Omental fat pad (tissue), 4 donors: ENCODE results near the gene TFPI2. TPM values are rescaled to one million over a fixed set of nuclear protein-coding genes. Genes with fewer than 3 reads are reported as not detected.

Source experiments
- ATAC-seq: fragments of 150-250 bp; one replicate; pipeline ENCODE4 v1.9.1; 2016; ENCODE audit warnings: mild to moderate bottlenecking, moderate library complexity; ENCODE audit not compliant: low FRiP score
- DNase-seq: peaks from one replicate; pipeline ENCODE4 v3.0.0-alpha.2; 2019; ENCODE audit warnings: low spot score
- CTCF ChIP-seq, 3 donors: fragments of 450-650 bp; IDR thresholded peaks; one replicate each; pipeline ENCODE4 v1.5.1; 2016 to 2017; ENCODE audit warnings: antibody characterized with exemption in 3 of 3, mild to moderate bottlenecking in 3 of 3, moderate library complexity in 2 of 3
- total RNA-seq, 4 donors: library from RNA; depleted of rRNA; stranded (reverse); fragments of >200 nt; gene quantifications; one replicate each; pipeline ENCODE4 v1.1.0, GENCODE V29; 2016

TFPI2 gene
- total RNA-seq, 4 donors from 2014 or later = 16.2 to 181 (median 81.7) TPM

GRCh38 chr7:93883917-93884345 lies 6.6 kb downstream of the TFPI2 start:
- ATAC-seq (no peak), DNase-seq (no peak)
- no peak for TF ChIP-seq CTCF (IDR thresholded peaks at IDR 0.05)

DNA sequence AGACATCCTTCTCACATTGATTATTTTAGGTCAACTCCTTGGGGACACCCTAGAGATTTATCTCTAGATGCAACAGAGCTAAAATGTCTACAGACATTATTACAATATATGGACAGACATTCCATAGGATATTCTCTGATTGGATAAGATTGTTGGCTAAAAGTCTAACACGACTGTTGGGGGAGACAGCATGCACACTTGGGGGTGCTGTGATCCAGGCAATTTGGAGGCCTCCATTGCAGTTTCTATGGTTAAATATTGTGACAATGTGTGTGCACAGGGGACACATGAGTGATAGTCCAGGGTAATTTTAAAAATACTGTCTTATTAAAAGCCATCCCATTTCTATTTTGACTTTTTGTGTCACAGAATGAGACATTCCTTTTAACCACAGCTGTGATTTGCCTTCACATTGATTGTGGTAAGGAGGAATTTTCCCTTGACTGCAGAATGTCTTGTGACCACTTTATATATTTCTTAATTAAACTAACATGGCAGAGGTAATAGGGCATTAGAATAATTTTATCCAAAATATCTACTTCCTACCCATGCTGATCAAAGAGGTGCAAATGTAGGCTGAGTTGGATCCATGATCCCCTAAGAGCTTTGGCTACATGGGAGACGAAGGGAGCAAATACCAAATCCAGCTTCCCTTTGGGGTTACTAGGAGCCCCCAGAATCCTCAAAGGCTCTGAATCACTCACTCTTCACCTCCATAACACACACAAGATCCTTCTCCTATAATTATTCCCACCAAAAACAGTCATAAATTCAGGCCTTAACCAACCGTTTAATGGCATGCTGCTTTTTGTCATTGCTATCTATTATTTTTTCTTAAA lies 7.3 kb downstream of the TFPI2 start:
- DNase-seq (no peak), ATAC-seq (no peak)
- TF ChIP-seq CTCF (IDR thresholded peaks at IDR 0.05) = no peak

- ATAC-seq = no peak
- DNase-seq = no peak
- no peak for TF ChIP-seq CTCF (IDR thresholded peaks at IDR 0.05)
Observed at GRCh38 chr7:93882468-93882867, 8.1 kb downstream of the TFPI2 start.

- TF ChIP-seq CTCF (IDR thresholded peaks at IDR 0.05) = no peak
- DNase-seq = no peak
- ATAC-seq = no peak
Observed at GRCh38 chr7:93879356-93879755, 11.2 kb downstream of the TFPI2 start.

GRCh38 chr7:93877742-93878141 lies 12.8 kb downstream of the TFPI2 start:
- ATAC-seq (no peak), DNase-seq (no peak)
- no peak for TF ChIP-seq CTCF (IDR thresholded peaks at IDR 0.05)

DNA sequence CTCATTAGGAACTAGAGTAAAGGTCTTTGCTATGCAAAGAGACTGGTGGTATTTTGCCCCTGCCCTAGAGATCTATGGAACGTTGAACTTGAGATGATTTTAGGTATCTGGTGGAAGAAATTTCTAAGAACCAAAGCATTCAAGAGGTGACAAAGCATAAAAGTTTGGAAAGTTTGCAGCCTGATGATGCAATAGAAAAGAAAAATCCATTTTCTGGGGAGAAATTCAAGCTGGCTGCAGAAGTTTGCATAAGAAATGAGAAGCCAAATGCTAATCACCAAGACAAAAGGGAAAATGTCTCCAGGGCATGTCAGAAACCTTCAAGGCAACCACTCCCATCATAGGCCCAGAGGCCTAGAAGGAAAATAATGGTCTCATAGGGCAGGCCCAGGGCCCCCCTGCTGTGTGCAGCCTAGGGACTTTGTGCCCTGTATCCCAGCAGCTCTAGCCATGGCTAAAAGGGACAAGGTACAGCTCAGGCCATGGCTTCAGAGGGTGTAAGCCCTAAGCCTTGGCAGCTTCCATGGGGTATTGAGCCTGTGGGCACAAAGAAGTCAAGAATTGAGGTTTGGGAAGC lies 16.5 kb downstream of the TFPI2 start:
- DNase-seq (no peak), ATAC-seq (no peak)
- TF ChIP-seq CTCF (IDR thresholded peaks at IDR 0.05) = no peak

DNA sequence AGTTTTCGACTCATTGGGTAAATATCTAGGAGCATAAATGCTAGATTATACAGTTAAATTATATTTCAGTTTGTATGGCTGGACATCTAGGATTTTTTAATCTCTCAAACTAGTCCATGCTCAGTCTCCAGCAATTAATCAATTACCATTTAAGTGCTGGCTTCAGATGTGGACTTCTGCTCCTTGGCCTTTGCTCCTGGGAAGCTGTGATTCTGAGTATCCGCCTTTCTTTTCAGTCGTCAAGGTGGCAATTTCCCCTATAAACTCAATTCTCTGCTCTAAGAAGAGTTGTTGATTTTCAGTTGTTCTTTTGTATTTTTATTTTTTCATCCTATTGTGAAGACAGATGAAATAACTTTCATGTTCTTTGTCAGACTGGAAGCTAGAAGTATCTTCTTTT lies 23.7 kb downstream of the TFPI2 start:
- DNase-seq = no peak
- no peak for ATAC-seq
- TF ChIP-seq CTCF (IDR thresholded peaks at IDR 0.05) = no peak
